ENCODE results near the gene RPL13.

- no peak for TF ChIP-seq CTCF (IDR thresholded peaks at IDR 0.05)
- no peak for TF ChIP-seq POLR2A (IDR thresholded peaks at IDR 0.05)
These were observed 11.3 kb upstream of the RPL13 start for GRCh38 chr16:89549007-89549700.
